HepG2 (cell line): Measurements from ENCODE around the gene HOXC4. TPM values are rescaled to one million over a fixed set of nuclear protein-coding genes. Genes with fewer than 3 reads are reported as not detected.

Experiments used
- ATAC-seq: fragments of 200-7000 bp; cut with Tn5 transposase; 3 replicates; pipeline ENCODE4 v1.9.1; 2020; ENCODE audit warnings: mild to moderate bottlenecking, moderate library complexity
- BruUV-seq: library from RNA; stranded (reverse); fragments of 400-500 nt; replicated peaks from 2 replicates; lab custom pipeline; 2021; lab: Mats Ljungman, UMichigan
- CTCF ChIA-PET: fragments of 300-600 bp; formaldehyde crosslinking; extraction: SDS; loops from one replicate; lab custom pipeline; 2021; ENCODE audit warnings: low total read pairs, inconsistent platforms, low intra/inter-chr PET ratio; lab: Yijun Ruan, JAX
- POLR2A ChIA-PET: fragments of 350-600 bp; sonication (Branson Sonifier 250); formaldehyde crosslinking; loops from one replicate; lab custom pipeline; 2020; ENCODE audit warnings: antibody characterized with exemption, inconsistent platforms; lab: Yijun Ruan, JAX
- DNase-seq: peaks from one replicate; pipeline ENCODE4 v3.0.0-alpha.2; 2015; ENCODE audit warnings: low spot score
- FAIRE-seq: peaks from 3 replicates; lab custom pipeline; 2011; peaks lifted over from hg19 to GRCh38; lab: Jason Lieb, UNC
- H2AFZ ChIP-seq: one replicate; pipeline ENCODE4 v1.6.1; 2011; ENCODE audit warnings: low read length, inconsistent platforms
- H3K27ac ChIP-seq: fragments of 300-600 bp; 3 replicates; pipeline ENCODE4 v1.8.0; 2011; ENCODE audit warnings: mixed run types, mild to moderate bottlenecking, mixed read lengths, low read length, inconsistent platforms; ENCODE audit not compliant: insufficient read depth; ENCODE audit errors: extremely low read length
- H3K27me3 ChIP-seq, 2 experiments: fragments of 200-600 bp in 1 of 2; 2 replicates in 1 of 2; 3 replicates in 1 of 2; pipeline versions ENCODE4 v1.6.0 to v1.8.0; 2011; ENCODE audit warnings: low read length in 2 of 2, mild to moderate bottlenecking in 2 of 2, moderate library complexity in 2 of 2, inconsistent platforms in 1 of 2; ENCODE audit not compliant: insufficient read depth in 2 of 2, control insufficient read depth in 1 of 2
- H3K36me3 ChIP-seq, 2 experiments: fragments of 200-600 bp in 1 of 2; replicated peaks in 1 of 2; 2 replicates in 1 of 2; 3 replicates in 1 of 2; pipeline versions ENCODE4 v1.5.1 to v1.8.0; 2011; ENCODE audit warnings: low read length in 2 of 2, inconsistent platforms in 1 of 2; ENCODE audit not compliant: insufficient read depth in 2 of 2, control insufficient read depth in 1 of 2
- H3K4me1 ChIP-seq: 2 replicates; pipeline ENCODE4 v1.5.1; 2012; ENCODE audit warnings: low read length, inconsistent platforms; ENCODE audit not compliant: insufficient read depth
- H3K4me2 ChIP-seq: 2 replicates; pipeline ENCODE4 v1.6.0; 2011; ENCODE audit warnings: low read depth, low read length, inconsistent platforms
- H3K4me3 ChIP-seq, 3 experiments: fragments of 200-600 bp in 1 of 3; sonication (generic), shearing (Covaris generic) in 1 of 3; replicated peaks in 1 of 3; 2 replicates each; pipeline ENCODE4 v1.5.1; 2011 to 2016; ENCODE audit warnings: low read length in 3 of 3, inconsistent platforms in 2 of 3, low read depth in 2 of 3, mild to moderate bottlenecking in 2 of 3, control low read depth in 1 of 3, mixed read lengths in 1 of 3; ENCODE audit not compliant: insufficient read depth in 1 of 3
- H3K79me2 ChIP-seq: one replicate; pipeline ENCODE4 v1.6.1; 2011; ENCODE audit warnings: low read length, inconsistent platforms; ENCODE audit not compliant: insufficient read depth
- H3K9ac ChIP-seq: 2 replicates; pipeline ENCODE4 v1.6.0; 2011; ENCODE audit warnings: mild to moderate bottlenecking, low read depth, low read length, inconsistent platforms; ENCODE audit not compliant: insufficient read depth
- H3K9me3 ChIP-seq: 2 replicates; pipeline ENCODE4 v1.5.1; 2012; ENCODE audit warnings: mild to moderate bottlenecking, low read length
- H4K20me1 ChIP-seq: 2 replicates; pipeline ENCODE4 v1.6.0; 2011; ENCODE audit warnings: inconsistent platforms, mild to moderate bottlenecking, low read length, moderate library complexity; ENCODE audit not compliant: insufficient read depth
- ATF5 ChIP-seq: sonication (generic); formaldehyde crosslinking; IDR thresholded peaks from 2 replicates; pipeline ENCODE4 v1.4.0; 2020; ENCODE audit warnings: mild to moderate bottlenecking, low read depth, missing genetic modification reagents
- MAFF ChIP-seq: IDR thresholded peaks from 2 replicates; pipeline ENCODE4 v1.6.1; 2011; ENCODE audit warnings: low read depth, low read length, improper control_type of control experiment
- NFE2 ChIP-seq: sonication (generic); formaldehyde crosslinking; IDR thresholded peaks from 2 replicates; pipeline ENCODE4 v1.4.0; 2020; ENCODE audit warnings: missing genetic modification reagents
- NFYB ChIP-seq: sonication (generic); formaldehyde crosslinking; IDR thresholded peaks from 2 replicates; pipeline ENCODE4 v1.4.0; 2020; ENCODE audit warnings: missing genetic modification reagents
- ZNF280D ChIP-seq: sonication (generic); formaldehyde crosslinking; IDR thresholded peaks from 2 replicates; pipeline ENCODE4 v1.5.1; 2020; ENCODE audit warnings: mild to moderate bottlenecking, missing genetic modification reagents
- ZNF580 ChIP-seq: IDR thresholded peaks from 2 replicates; pipeline ENCODE4 v1.6.1; 2016; ENCODE audit warnings: low read depth, borderline replicate concordance
- WGBS: methylation state at CpG from one replicate; pipeline ENCODE4 v1.1.6; 2017; ENCODE audit warnings: low lambda C conversion rate; 5-methylcytosine and 5-hydroxymethylcytosine counted together
- in situ Hi-C: cut with HindIII; loops from 2 replicates; pipeline ENCODE4 v1.10.0; 2017; ENCODE audit warnings: low pct_unique_long_range_greater_than_20kb; ENCODE audit not compliant: extremely low pct_ligation_motif_present
- intact Hi-C: fragments of 100-400 bp; cut with micrococcal nuclease; formaldehyde crosslinking; loops from one replicate; pipeline ENCODE4 v1.10.0; 2022; ENCODE audit not compliant: unreplicated experiment
- polyA plus RNA-seq, 8 experiments: library from polyadenylated mRNA; depleted of rRNA in 3 of 8; stranded (reverse) in 7 of 8; unstranded in 1 of 8; fragments of >200 nt; fragmentation: Illumina TruSeq in 4 of 8; extraction: Trizol in 4 of 8; gene quantifications; 2 replicates each; pipeline versions ENCODE4 v1.2.1 to v1.2.3, GENCODE V29; 2011 to 2016; ENCODE audit warnings: low read depth in 4 of 8, missing spikeins in 1 of 8, mixed read lengths in 1 of 8; ENCODE audit not compliant: insufficient read depth in 1 of 8
- total RNA-seq, 5 experiments: library from RNA; depleted of rRNA; stranded (reverse); fragments of >200 nt; fragmentation: Illumina TruSeq; extraction: Trizol; gene quantifications; 2 replicates each; pipeline ENCODE4 v1.2.3, GENCODE V29; 2016; ENCODE audit warnings: low read depth in 1 of 5

The HOXC4 gene
- total and polyA plus RNA-seq, 2 of the 13 experiments (the other 11 are each of a cell fraction or from before 2014, with no cell fraction given): not detected

DNA sequence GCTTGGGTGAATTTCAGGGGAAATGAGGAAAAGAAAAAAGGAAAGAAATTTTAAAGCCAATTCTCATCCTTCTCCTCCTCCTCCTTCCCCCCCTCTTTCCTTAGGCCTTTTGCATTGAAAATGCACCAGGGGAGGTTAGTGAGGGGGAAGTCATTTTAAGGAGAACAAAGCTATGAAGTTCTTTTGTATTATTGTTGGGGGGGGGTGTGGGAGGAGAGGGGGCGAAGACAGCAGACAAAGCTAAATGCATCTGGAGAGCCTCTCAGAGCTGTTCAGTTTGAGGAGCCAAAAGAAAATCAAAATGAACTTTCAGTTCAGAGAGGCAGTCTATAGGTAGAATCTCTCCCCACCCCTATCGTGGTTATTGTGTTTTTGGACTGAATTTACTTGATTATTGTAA is 1.9 kb downstream of the HOXC4 start:
- H4K20me1 ChIP-seq: no peaks in the 10 kb centered on the region
- no peaks in the 10 kb centered on the region for H3K36me3 ChIP-seq
- no peaks in the 10 kb centered on the region for H3K79me2 ChIP-seq
- intact Hi-C loops (no loop called here), in situ Hi-C loops (no loop called here)
- H3K9me3 ChIP-seq: no peaks in the 10 kb centered on the region
- no peak for DNase-seq
- H3K27ac ChIP-seq: no peak overlapping the region
- H3K4me3 ChIP-seq: no peak overlapping the region
- H3K4me1 ChIP-seq: no peaks in the 10 kb centered on the region
- H2AFZ ChIP-seq: no peak overlapping the region
- WGBS: 25% methylated on average over 2 of the region's 2 CpGs
- no peak for TF ChIP-seq ATF5 (CRISPR knock-in tag)
- TF ChIP-seq NFE2 (CRISPR knock-in tag): no peak
- no peak for TF ChIP-seq ZNF580 (CRISPR knock-in tag)
- no peak for TF ChIP-seq NFYB
- TF ChIP-seq ZNF280D (CRISPR knock-in tag): no peak
- no peak for TF ChIP-seq MAFF
- H3K9ac ChIP-seq: no peak overlapping the region
- ATAC-seq: no peak
- no TSS peak for BruUV-seq
- H3K4me2 ChIP-seq: no peak overlapping the region
- POLR2A ChIA-PET: no interaction called here
- FAIRE-seq: no peak
- peaks cover 8 to 58% of the 10 kb centered on the region in 2 experiments; a peak in 4 of 5 replicates for H3K27me3 ChIP-seq
- CTCF ChIA-PET: no interaction called here
